Dedifferentiated amniotic fluid mesenchymal stem cell (primary cell): ENCODE results near the gene SMOC2.

Experiments
- DNase-seq: peaks from one replicate; pipeline ENCODE4 v3.0.0-alpha.2; 2016; ENCODE audit errors: extremely low spot score

The SMOC2 gene

GRCh38 chr6:168480481-168480880, 39.5 kb downstream of the SMOC2 start:
- no peak for DNase-seq

- no peak for DNase-seq
Observed at GRCh38 chr6:168485818-168486217, 44.8 kb downstream of the SMOC2 start.

GRCh38 chr6:168490757-168491156, 49.8 kb downstream of the SMOC2 start:
- no peak for DNase-seq

- no peak for DNase-seq
Observed at GRCh38 chr6:168493976-168494375, 53.0 kb downstream of the SMOC2 start.

GRCh38 chr6:168494726-168495125, 53.7 kb downstream of the SMOC2 start:
- DNase-seq: no peak

- DNase-seq: no peak
Observed at GRCh38 chr6:168495133-168495532, 54.1 kb downstream of the SMOC2 start.

- no peak for DNase-seq
Observed at GRCh38 chr6:168495636-168496035, 54.7 kb downstream of the SMOC2 start.

GRCh38 chr6:168496139-168496996, 55.4 kb downstream of the SMOC2 start:
- no peak for DNase-seq

- no peak for DNase-seq
Observed at GRCh38 chr6:168496997-168497331, 56.0 kb downstream of the SMOC2 start.

- DNase-seq: no peak
Observed at GRCh38 chr6:168497381-168497780, 56.4 kb downstream of the SMOC2 start.

- no peak for DNase-seq
Observed at GRCh38 chr6:168498161-168498843, 57.3 kb downstream of the SMOC2 start.

GRCh38 chr6:168499045-168499650, 58.2 kb downstream of the SMOC2 start:
- no peak for DNase-seq

- no peak for DNase-seq
Observed at GRCh38 chr6:168500519-168500918, 59.5 kb downstream of the SMOC2 start.

- no peak for DNase-seq
Observed at GRCh38 chr6:168501561-168501960, 60.6 kb downstream of the SMOC2 start.

GRCh38 chr6:168504366-168504765, 63.4 kb downstream of the SMOC2 start:
- DNase-seq: no peak

- DNase-seq: no peak
Observed at GRCh38 chr6:168506460-168506859, 65.5 kb downstream of the SMOC2 start.

- DNase-seq: no peak
Observed at GRCh38 chr6:168507297-168507696, 66.3 kb downstream of the SMOC2 start.

GRCh38 chr6:168507730-168508129, 66.7 kb downstream of the SMOC2 start:
- DNase-seq: no peak

- no peak for DNase-seq
Observed at GRCh38 chr6:168508903-168509302, 67.9 kb downstream of the SMOC2 start.

- DNase-seq: no peak
Observed at GRCh38 chr6:168513766-168514165, 72.8 kb downstream of the SMOC2 start.

GRCh38 chr6:168514216-168514615, 73.2 kb downstream of the SMOC2 start:
- no peak for DNase-seq

- DNase-seq: no peak
Observed at GRCh38 chr6:168515376-168515775, 74.4 kb downstream of the SMOC2 start.
